Testis (tissue), 3 donors: ENCODE data around the gene UTF1. TPM values are rescaled to one million over a fixed set of nuclear protein-coding genes. Genes with fewer than 3 reads are reported as not detected.

ENCODE experiments used
- DNase-seq: peaks from one replicate; pipeline ENCODE4 v3.0.0-alpha.2; 2019
- H3K27ac ChIP-seq, 2 donors: fragments of 200-600 bp; sonication (generic); one replicate each; pipeline ENCODE4 v1.5.1; 2019
- H3K27me3 ChIP-seq: fragments of 200-600 bp; sonication (generic); one replicate; pipeline ENCODE4 v1.5.1; 2019
- H3K36me3 ChIP-seq: fragments of 200-600 bp; sonication (generic); one replicate; pipeline ENCODE4 v1.5.1; 2017; ENCODE audit warnings: low read depth; ENCODE audit errors: missing control alignments
- H3K4me1 ChIP-seq: fragments of 200-600 bp; sonication (generic); one replicate; pipeline ENCODE4 v1.5.1; 2019
- H3K4me3 ChIP-seq, 2 donors: fragments of 200-600 bp; sonication (generic); one replicate each; pipeline ENCODE4 v1.5.1; 2017 to 2019
- H3K9me3 ChIP-seq: fragments of 200-600 bp; sonication (generic); one replicate; pipeline ENCODE4 v1.5.1; 2017
- POLR2A ChIP-seq: fragments of 450-650 bp; IDR thresholded peaks from one replicate; pipeline ENCODE4 v1.6.1; 2017; ENCODE audit warnings: antibody characterized with exemption, mild to moderate bottlenecking, moderate library complexity
- WGBS, 2 donors: methylation state at CpG; one replicate each; pipeline ENCODE4 v1.1.5; 2018; 5-methylcytosine and 5-hydroxymethylcytosine counted together
- intact Hi-C: fragments of 100-400 bp; cut with DNase I; formaldehyde crosslinking; loops from one replicate; pipeline ENCODE4 v1.15.1; 2023; ENCODE audit warnings: low total_unique reads
- polyA plus RNA-seq: library from polyadenylated mRNA; stranded (reverse); fragments of 350-450 nt; fragmentation: Illumina TruSeq; extraction: RNeasy Lipid Tissue Mini Kit (QIAGEN cat#74804); gene quantifications from one replicate; pipeline ENCODE4 v1.2.3, GENCODE V29; 2014; ENCODE audit warnings: low read depth, low replicate concordance; ENCODE audit not compliant: insufficient read depth
- total RNA-seq, 2 donors: library from RNA; depleted of rRNA; stranded (reverse); fragments of >200 nt; gene quantifications; one replicate each; pipeline ENCODE4 v1.2.3, GENCODE V29; 2016
- TF ChIP-seq, protein P1 (sequence below), 3 experiments: fragments of 450-650 bp in 2 of 3; fragments of 200-600 bp in 1 of 3; sonication (generic) in 1 of 3; IDR thresholded peaks; one replicate each; pipeline ENCODE4 v1.5.1; 2016 to 2019; ENCODE audit warnings: antibody characterized with exemption in 3 of 3, mild to moderate bottlenecking in 2 of 3, moderate library complexity in 1 of 3

The UTF1 gene
- total and polyA plus RNA-seq, 3 donors from 2014 or later = 5.3 to 18.6 (median 17.2) TPM

DNA sequence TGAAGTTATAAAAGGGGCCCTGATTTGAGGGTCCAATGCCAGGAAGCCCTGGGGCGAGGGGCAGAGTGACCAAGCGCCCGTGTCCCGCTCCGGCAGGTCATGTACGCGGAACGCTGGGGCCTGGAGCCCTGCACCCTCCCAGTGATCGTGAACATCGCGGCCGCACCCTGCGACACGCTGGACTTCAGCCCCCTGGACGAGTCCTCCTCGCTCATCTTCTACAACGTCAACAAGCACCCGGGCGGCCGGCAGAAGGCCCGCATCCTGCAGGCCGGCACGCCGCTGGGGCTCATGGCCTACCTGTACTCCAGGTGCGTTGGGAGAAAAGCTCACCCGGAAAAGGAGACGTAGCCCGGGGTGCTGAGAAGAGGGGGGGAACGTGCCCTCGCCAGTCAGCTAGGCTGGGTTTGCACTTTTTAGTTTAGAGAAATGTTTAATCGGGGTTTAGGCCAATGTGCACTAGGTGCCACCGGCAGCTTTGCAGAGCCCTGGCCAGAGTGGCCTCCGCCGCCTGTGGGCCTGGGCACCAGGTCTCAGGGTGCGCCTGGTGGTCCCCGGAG lies 22.9 kb upstream of the UTF1 start:
- Histone ChIP-seq H3K36me3 (no peaks in the 10 kb centered on the region), H3K4me1 (no peaks in the 10 kb centered on the region), H3K9me3 (no peaks in the 10 kb centered on the region), H3K27ac (no peak overlapping the region), H3K27me3 (no peaks in the 10 kb centered on the region), H3K4me3 (no peak overlapping the region)
- no peak for TF ChIP-seq POLR2A
- TF ChIP-seq, protein P1, sequence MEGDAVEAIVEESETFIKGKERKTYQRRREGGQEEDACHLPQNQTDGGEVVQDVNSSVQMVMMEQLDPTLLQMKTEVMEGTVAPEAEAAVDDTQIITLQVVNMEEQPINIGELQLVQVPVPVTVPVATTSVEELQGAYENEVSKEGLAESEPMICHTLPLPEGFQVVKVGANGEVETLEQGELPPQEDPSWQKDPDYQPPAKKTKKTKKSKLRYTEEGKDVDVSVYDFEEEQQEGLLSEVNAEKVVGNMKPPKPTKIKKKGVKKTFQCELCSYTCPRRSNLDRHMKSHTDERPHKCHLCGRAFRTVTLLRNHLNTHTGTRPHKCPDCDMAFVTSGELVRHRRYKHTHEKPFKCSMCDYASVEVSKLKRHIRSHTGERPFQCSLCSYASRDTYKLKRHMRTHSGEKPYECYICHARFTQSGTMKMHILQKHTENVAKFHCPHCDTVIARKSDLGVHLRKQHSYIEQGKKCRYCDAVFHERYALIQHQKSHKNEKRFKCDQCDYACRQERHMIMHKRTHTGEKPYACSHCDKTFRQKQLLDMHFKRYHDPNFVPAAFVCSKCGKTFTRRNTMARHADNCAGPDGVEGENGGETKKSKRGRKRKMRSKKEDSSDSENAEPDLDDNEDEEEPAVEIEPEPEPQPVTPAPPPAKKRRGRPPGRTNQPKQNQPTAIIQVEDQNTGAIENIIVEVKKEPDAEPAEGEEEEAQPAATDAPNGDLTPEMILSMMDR (IDR thresholded peaks at IDR 0.05) = no peak
- intact Hi-C loops = no loop called here
- WGBS, 2 donors = 86 to 93% methylated on average over 36 of the region's 36 CpGs
- DNase-seq = no peak

DNA sequence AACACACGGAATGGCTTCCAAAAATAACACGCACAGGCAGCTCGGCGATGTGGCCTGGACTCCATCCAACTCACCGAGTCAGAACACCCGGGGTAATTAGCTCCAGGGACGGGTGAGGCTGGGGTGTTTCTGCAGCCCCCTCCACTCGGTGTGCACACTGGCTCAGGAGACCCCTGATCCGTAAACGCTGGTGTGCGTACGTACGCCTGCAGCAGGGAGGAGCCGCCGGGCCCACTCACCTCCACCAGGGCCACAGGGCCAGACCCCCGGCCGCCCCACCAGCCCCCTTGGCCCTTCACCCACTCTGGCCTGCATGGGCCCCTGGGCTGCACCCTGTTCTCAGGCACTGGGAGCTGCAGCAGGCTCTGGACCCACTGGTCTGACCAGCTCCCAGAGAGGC lies 22.4 kb upstream of the UTF1 start:
- no peaks in the 10 kb centered on the region for H3K36me3 ChIP-seq
- no peaks in the 10 kb centered on the region for H3K4me1 ChIP-seq
- H3K4me3 ChIP-seq = no peak overlapping the region
- no peaks in the 10 kb centered on the region for H3K27me3 ChIP-seq
- no peak for DNase-seq
- WGBS, 2 donors = 76 to 81% methylated on average over 7 to 17 of the region's 17 CpGs
- intact Hi-C loops = no loop called here
- TF ChIP-seq, protein P1 (IDR thresholded peaks at IDR 0.05) = no peak
- TF ChIP-seq POLR2A = no peak
- no peak overlapping the region for H3K27ac ChIP-seq
- no peaks in the 10 kb centered on the region for H3K9me3 ChIP-seq

DNA sequence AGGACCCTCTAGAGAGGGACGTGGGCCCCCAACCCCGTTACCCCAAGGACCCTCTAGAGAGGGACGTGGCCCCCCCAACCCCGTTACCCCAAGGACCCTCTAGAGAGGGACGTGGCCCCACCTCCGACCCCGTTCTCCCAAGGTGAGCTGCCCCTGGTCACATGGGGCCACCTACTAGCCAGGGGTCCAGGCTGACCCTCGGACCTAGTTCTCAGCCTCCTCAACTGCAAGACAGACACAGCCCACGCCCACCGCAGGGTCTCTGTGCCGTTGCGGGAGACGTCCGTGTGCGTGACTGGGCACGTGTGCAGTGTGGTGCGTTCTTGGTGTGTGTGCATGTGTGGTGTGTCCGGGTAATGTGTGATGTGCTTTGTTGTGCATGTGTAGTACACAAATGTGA lies 21.6 kb upstream of the UTF1 start:
- no peak overlapping the region for H3K27ac ChIP-seq
- H3K4me1 ChIP-seq = no peaks in the 10 kb centered on the region
- no peaks in the 10 kb centered on the region for H3K9me3 ChIP-seq
- H3K4me3 ChIP-seq = no peak overlapping the region
- no peaks in the 10 kb centered on the region for H3K27me3 ChIP-seq
- no peak for DNase-seq
- no peak for TF ChIP-seq POLR2A
- TF ChIP-seq, protein P1 (IDR thresholded peaks at IDR 0.05) = no peak
- 90 to 96% methylated on average over 10 to 15 of the region's 18 CpGs for WGBS, 2 donors
- intact Hi-C loops = no loop called here
- no peaks in the 10 kb centered on the region for H3K36me3 ChIP-seq

DNA sequence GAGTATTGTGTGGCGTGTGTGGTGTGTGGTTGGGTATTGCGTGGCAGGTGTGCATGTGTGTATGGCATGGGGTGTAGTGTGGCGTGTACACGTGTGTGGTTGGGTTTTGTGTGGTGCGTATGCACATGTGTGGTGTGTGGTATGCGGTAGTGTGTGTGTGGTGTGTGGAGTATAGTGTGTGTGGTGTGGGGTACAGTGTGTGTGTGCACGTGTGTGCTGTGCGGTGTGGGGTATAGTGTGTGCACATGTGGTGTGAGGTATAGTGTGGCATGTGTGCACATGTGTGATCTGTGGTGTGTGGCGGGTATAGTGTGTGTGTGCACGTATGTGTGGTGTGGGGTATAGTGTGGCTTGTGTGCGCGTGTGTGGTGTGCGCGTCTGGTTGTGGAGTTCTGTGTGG lies 20.9 kb upstream of the UTF1 start:
- Histone ChIP-seq H3K9me3 (no peaks in the 10 kb centered on the region), H3K4me3 (no peak overlapping the region), H3K27me3 (no peaks in the 10 kb centered on the region), H3K4me1 (no peaks in the 10 kb centered on the region), H3K36me3 (no peaks in the 10 kb centered on the region), H3K27ac (no peak overlapping the region)
- 94 to 97% methylated on average over 14 of the region's 14 CpGs for WGBS, 2 donors
- intact Hi-C loops = no loop called here
- no peak for DNase-seq
- TF ChIP-seq, protein P1 (IDR thresholded peaks at IDR 0.05) = no peak
- TF ChIP-seq POLR2A = no peak

DNA sequence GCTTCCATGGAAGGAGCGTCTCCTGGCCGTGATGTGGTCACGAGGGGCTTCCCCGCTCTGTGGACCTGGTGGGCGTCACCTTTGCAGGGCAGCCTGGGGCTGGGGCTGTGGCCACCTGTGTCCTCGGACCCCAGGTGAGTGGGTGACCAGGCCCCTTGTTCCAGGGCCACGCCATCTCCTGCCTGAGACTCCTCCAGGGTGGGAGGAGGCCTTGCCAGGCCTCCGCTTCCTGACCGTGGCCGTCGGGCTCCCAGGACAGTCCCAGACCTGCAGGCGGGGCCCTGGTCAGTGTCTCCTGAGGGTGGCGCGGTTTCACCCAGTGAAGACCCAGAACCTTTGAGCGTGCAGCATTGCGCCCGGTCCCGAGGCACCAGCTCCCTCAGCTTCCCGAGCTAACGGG lies 20.4 kb upstream of the UTF1 start:
- no peak for DNase-seq
- WGBS, 2 donors = 91 to 93% methylated on average over 11 to 20 of the region's 20 CpGs
- Histone ChIP-seq H3K4me1 (no peaks in the 10 kb centered on the region), H3K36me3 (no peaks in the 10 kb centered on the region), H3K27ac (no peak overlapping the region), H3K27me3 (no peaks in the 10 kb centered on the region), H3K9me3 (no peaks in the 10 kb centered on the region), H3K4me3 (no peak overlapping the region)
- TF ChIP-seq, protein P1 (IDR thresholded peaks at IDR 0.05) = no peak
- TF ChIP-seq POLR2A = no peak
- intact Hi-C loops = no loop called here
